Adrenal gland (tissue), 12 donors: ENCODE data around the gene TIMM9. TPM values are rescaled to one million over a fixed set of nuclear protein-coding genes. Genes with fewer than 3 reads are reported as not detected.

Experiments used
- DNase-seq, 7 donors: peaks; one replicate each; pipeline ENCODE4 v3.0.0-alpha.2; 2019 to 2020
- H3K27ac ChIP-seq, 5 donors: fragments of 200-600 bp; sonication (generic) in 4 of 5; 1 replicate in 3 of 5; 2 replicates in 2 of 5; pipeline versions ENCODE4 v1.5.1 to v1.8.0; 2016 to 2020; ENCODE audit warnings: mild to moderate bottlenecking in 1 of 5
- H3K27me3 ChIP-seq: fragments of 200-600 bp; 2 replicates; pipeline ENCODE4 v1.8.0; 2021
- H3K36me3 ChIP-seq, 2 donors: fragments of 200-600 bp; replicated peaks in 1 of 2; 1 replicate in 1 of 2; 2 replicates in 1 of 2; pipeline versions ENCODE4 v1.5.1 to v1.8.0; 2018 to 2022
- H3K4me1 ChIP-seq, 2 donors: fragments of 200-600 bp; replicated peaks in 1 of 2; 1 replicate in 1 of 2; 2 replicates in 1 of 2; pipeline versions ENCODE4 v1.5.1 to v1.8.0; 2018 to 2021
- H3K4me3 ChIP-seq, 4 donors: fragments of 200-600 bp; sonication (generic) in 3 of 4; one replicate each; pipeline ENCODE4 v1.5.1; 2016 to 2018
- H3K9me3 ChIP-seq, 3 donors: fragments of 200-600 bp; sonication (generic) in 1 of 3; replicated peaks in 1 of 3; 1 replicate in 2 of 3; 2 replicates in 1 of 3; pipeline versions ENCODE4 v1.5.1 to v1.8.0; 2016 to 2021
- POLR2A ChIP-seq, 2 donors: fragments of 450-650 bp; IDR thresholded peaks; one replicate each; pipeline ENCODE4 v1.6.1; 2017; ENCODE audit warnings: antibody characterized with exemption in 2 of 2, mild to moderate bottlenecking in 2 of 2, moderate library complexity in 1 of 2
- WGBS, 4 donors: extraction: QIAGEN DNeasy Blood & Tissue Kit in 2 of 4; methylation state at CpG; one replicate each; pipeline versions ENCODE4 v1.1.5 to v1.1.7; 2013 to 2017; 5-methylcytosine and 5-hydroxymethylcytosine counted together
- intact Hi-C, 2 donors: fragments of 100-400 bp; cut with DNase I; formaldehyde crosslinking; loops; one replicate each; pipeline versions ENCODE4 v1.14.1 to v1.15.0; 2022 to 2023
- polyA plus RNA-seq, 3 donors: library from polyadenylated mRNA; stranded (reverse); fragments of 200-250 nt in 2 of 3; fragments of 350-450 nt in 1 of 3; fragmentation: Illumina TruSeq in 1 of 3; extraction: RNeasy Lipid Tissue Mini Kit (QIAGEN cat#74804) in 1 of 3; gene quantifications; one replicate each; pipeline ENCODE4 v1.2.3, GENCODE V29; 2013 to 2014
- total RNA-seq, 9 donors: library from RNA; depleted of rRNA in 4 of 9; stranded (reverse); fragments of >200 nt in 4 of 9; fragments of 120-200 nt in 1 of 9; fragmentation: NEBNext Ultra II Directional in 1 of 9; extraction: Animal tissue kit (Norgen Biotek cat#: 25700) in 1 of 9; gene quantifications; one replicate each; pipeline versions ENCODE4 v1.1.0 to v1.2.4, GENCODE V29; 2013 to 2023
- TF ChIP-seq, protein P1 (sequence below), 6 experiments: fragments of 450-650 bp in 4 of 6; fragments of 200-600 bp in 2 of 6; sonication (generic) in 1 of 6; IDR thresholded peaks; 1 replicate in 5 of 6; 2 replicates in 1 of 6; pipeline versions ENCODE4 v1.5.1 to v1.8.0; 2016 to 2021; ENCODE audit warnings: antibody characterized with exemption in 6 of 6, mild to moderate bottlenecking in 2 of 6, moderate library complexity in 1 of 6
- donor health status: healthy with polysubstance abuse.
- donor health status: Bipolar disorder and iron deficiency.
- donor health status: DM: yes; HTN: yes; CAD: no.
- donor health status: DM: no; HTN: no; CAD: no.
- donor health status: DM: no; HTN: no; CAD: no.
- donor health status: DM: yes; HTN: yes; CAD: no.

Gene TIMM9
- total and polyA plus RNA-seq, 12 donors, result 30.3 to 113 (median 45.9) TPM

DNA sequence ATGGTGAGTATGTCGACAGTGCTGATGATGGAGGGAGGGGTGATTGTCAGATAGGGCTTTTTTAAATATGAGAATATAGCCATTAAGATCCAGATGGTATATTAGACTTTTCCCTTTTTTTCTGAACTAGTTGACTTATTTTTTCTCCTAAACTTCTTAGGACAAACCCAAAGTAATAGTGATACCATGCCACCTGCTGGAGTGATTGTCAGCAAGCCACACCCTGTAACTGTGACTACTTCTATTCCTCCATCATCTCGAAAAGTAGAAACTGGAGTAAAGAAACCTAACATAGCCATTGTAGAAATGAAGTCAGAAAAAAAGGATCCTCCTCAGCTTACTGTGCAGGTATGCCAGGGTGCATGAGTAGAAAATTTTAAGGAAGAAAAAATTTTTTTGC is 40.2 kb upstream of the TIMM9 start:
- H3K36me3 ChIP-seq, result peaks cover 0 to 26% of the 10 kb centered on the region in 2 donors
- DNase-seq, result no peak
- TF ChIP-seq POLR2A (IDR thresholded peaks at IDR 0.05), result no peak
- TF ChIP-seq, protein P1, sequence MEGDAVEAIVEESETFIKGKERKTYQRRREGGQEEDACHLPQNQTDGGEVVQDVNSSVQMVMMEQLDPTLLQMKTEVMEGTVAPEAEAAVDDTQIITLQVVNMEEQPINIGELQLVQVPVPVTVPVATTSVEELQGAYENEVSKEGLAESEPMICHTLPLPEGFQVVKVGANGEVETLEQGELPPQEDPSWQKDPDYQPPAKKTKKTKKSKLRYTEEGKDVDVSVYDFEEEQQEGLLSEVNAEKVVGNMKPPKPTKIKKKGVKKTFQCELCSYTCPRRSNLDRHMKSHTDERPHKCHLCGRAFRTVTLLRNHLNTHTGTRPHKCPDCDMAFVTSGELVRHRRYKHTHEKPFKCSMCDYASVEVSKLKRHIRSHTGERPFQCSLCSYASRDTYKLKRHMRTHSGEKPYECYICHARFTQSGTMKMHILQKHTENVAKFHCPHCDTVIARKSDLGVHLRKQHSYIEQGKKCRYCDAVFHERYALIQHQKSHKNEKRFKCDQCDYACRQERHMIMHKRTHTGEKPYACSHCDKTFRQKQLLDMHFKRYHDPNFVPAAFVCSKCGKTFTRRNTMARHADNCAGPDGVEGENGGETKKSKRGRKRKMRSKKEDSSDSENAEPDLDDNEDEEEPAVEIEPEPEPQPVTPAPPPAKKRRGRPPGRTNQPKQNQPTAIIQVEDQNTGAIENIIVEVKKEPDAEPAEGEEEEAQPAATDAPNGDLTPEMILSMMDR (IDR thresholded peaks at IDR 0.05), result no peak
- no peaks in the 10 kb centered on the region for H3K27me3 ChIP-seq
- H3K9me3 ChIP-seq, result no peaks in the 10 kb centered on the region
- WGBS, 4 donors, result 95 to 100% (median 98%) methylated on average over 2 of the region's 2 CpGs
- intact Hi-C loops, result no loop called here
- no peak overlapping the region for H3K4me3 ChIP-seq
- H3K27ac ChIP-seq, result no peak overlapping the region
- no peaks in the 10 kb centered on the region for H3K4me1 ChIP-seq

- Histone ChIP-seq H3K36me3 (peaks cover 0 to 30% of the 10 kb centered on the region in 2 donors), H3K4me1 (no peaks in the 10 kb centered on the region), H3K27me3 (no peaks in the 10 kb centered on the region), H3K4me3 (no peak overlapping the region), H3K27ac (no peak overlapping the region), H3K9me3 (no peaks in the 10 kb centered on the region)
- no peak for TF ChIP-seq POLR2A (IDR thresholded peaks at IDR 0.05)
- TF ChIP-seq, protein P1 (IDR thresholded peaks at IDR 0.05), result no peak
- intact Hi-C loops, result no loop called here
- WGBS, 4 donors, result 93 to 97% (median 94%) methylated on average over 1 of the region's 1 CpG
- DNase-seq, result no peak
Observed at GRCh38 chr14:58466459-58466858, 39.1 kb upstream of the TIMM9 start.

GRCh38 chr14:58465421-58465820 is 38.1 kb upstream of the TIMM9 start:
- Histone ChIP-seq H3K27ac (no peak overlapping the region), H3K36me3 (peaks cover 0 to 31% of the 10 kb centered on the region in 2 donors), H3K9me3 (no peaks in the 10 kb centered on the region), H3K4me3 (no peak overlapping the region), H3K27me3 (no peaks in the 10 kb centered on the region), H3K4me1 (no peaks in the 10 kb centered on the region)
- 86 to 96% (median 92%) methylated on average over 2 of the region's 2 CpGs for WGBS, 4 donors
- no peak for DNase-seq
- TF ChIP-seq, protein P1 (IDR thresholded peaks at IDR 0.05), result no peak
- no peak for TF ChIP-seq POLR2A (IDR thresholded peaks at IDR 0.05)
- intact Hi-C loops, result no loop called here

DNA sequence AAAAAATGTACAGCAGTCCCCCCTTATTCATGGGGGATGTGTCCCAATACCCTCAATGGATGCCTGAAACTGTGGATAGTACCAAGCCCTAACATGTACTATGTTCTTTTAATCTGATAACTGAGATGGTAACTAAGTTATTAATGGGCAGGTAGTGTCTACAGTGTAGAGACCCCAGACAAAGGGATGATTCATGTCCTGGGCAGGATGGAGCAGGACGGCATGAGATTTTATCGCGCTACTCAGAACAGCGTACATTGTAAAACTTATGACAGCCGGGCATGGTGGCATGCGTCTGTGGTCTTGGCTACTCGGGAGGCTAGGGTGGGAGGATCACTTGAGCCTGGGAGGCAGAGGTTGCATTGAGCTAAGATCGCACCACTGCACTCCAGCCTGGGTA is 37.3 kb upstream of the TIMM9 start:
- TF ChIP-seq, protein P1 (IDR thresholded peaks at IDR 0.05), result no peak
- no peak for TF ChIP-seq POLR2A (IDR thresholded peaks at IDR 0.05)
- Histone ChIP-seq H3K27me3 (no peaks in the 10 kb centered on the region), H3K36me3 (peaks cover 0 to 31% of the 10 kb centered on the region in 2 donors), H3K4me3 (no peak overlapping the region), H3K4me1 (no peaks in the 10 kb centered on the region), H3K27ac (no peak overlapping the region), H3K9me3 (no peaks in the 10 kb centered on the region)
- 92 to 97% (median 96%) methylated on average over 8 of the region's 8 CpGs for WGBS, 4 donors
- DNase-seq, result no peak
- intact Hi-C loops, result no loop called here
